NCI-H345 (cell line): ENCODE measurements around the gene SCMH1.

ENCODE experiments used
- DNase-seq: peaks from one replicate; lab custom pipeline; 2025; lab: John Stamatoyannopoulos, UW

Gene SCMH1

GRCh38 chr1:41097105-41097504 lies 145.0 kb downstream of the SCMH1 start:
- no peak for DNase-seq

GRCh38 chr1:41093826-41094225 lies 148.3 kb downstream of the SCMH1 start:
- no peak for DNase-seq

GRCh38 chr1:41086921-41087320 lies 155.2 kb downstream of the SCMH1 start:
- no peak for DNase-seq

- DNase-seq: no peak
These were observed 163.5 kb downstream of the SCMH1 start for GRCh38 chr1:41078616-41079015.

GRCh38 chr1:41078193-41078592 lies 163.9 kb downstream of the SCMH1 start:
- no peak for DNase-seq

- DNase-seq: no peak
These were observed 168.1 kb downstream of the SCMH1 start for GRCh38 chr1:41073971-41074370.

GRCh38 chr1:41072051-41072450 lies 170.1 kb downstream of the SCMH1 start:
- no peak for DNase-seq

GRCh38 chr1:41056907-41057306 lies 185.2 kb downstream of the SCMH1 start:
- DNase-seq: no peak

- DNase-seq: no peak
These were observed 188.8 kb downstream of the SCMH1 start for GRCh38 chr1:41053316-41053715.

GRCh38 chr1:41051022-41051421 lies 191.1 kb downstream of the SCMH1 start:
- DNase-seq: no peak

GRCh38 chr1:41048540-41048939 lies 193.6 kb downstream of the SCMH1 start:
- DNase-seq: no peak

GRCh38 chr1:41046347-41046775 lies 195.7 kb downstream of the SCMH1 start:
- no peak for DNase-seq

GRCh38 chr1:41045740-41046139 lies 196.4 kb downstream of the SCMH1 start:
- DNase-seq: no peak

GRCh38 chr1:41044187-41044586 lies 197.9 kb downstream of the SCMH1 start:
- DNase-seq: no peak

- DNase-seq: no peak
These were observed 200.4 kb downstream of the SCMH1 start for GRCh38 chr1:41041614-41042270.

- DNase-seq: no peak
These were observed 204.0 kb downstream of the SCMH1 start for GRCh38 chr1:41038110-41038509.

GRCh38 chr1:41037116-41037903 lies 204.8 kb downstream of the SCMH1 start:
- no peak for DNase-seq

GRCh38 chr1:41033272-41033671 lies 208.8 kb downstream of the SCMH1 start:
- no peak for DNase-seq

- DNase-seq: no peak
These were observed 210.0 kb downstream of the SCMH1 start for GRCh38 chr1:41032147-41032546.

- no peak for DNase-seq
These were observed 211.1 kb downstream of the SCMH1 start for GRCh38 chr1:41030872-41031616.

GRCh38 chr1:41028034-41028642 lies 214.0 kb downstream of the SCMH1 start:
- DNase-seq: no peak
